ENCODE measurements around the gene ADGRA3.

The ADGRA3 gene

GRCh38 chr4:22486276-22486675 is 29.6 kb downstream of the ADGRA3 start:
- Histone ChIP-seq H4K20me1 (ENCODE audit: insufficient read depth, low read length, poor library complexity, severe bottlenecking) (peaks cover 10% of the 10 kb centered on the region), H3K9me2 (replicated peaks; ENCODE audit: low read depth, low read length) (no peaks in the 10 kb centered on the region), H3K27me3 (ENCODE audit: insufficient read depth, low read length, poor library complexity, severe bottlenecking) (no peaks in the 10 kb centered on the region), H2AFZ (ENCODE audit: low read length) (no peak overlapping the region), H3K36me3 (ENCODE audit: insufficient read depth, low read length) (no peaks in the 10 kb centered on the region), H3K9me3 (ENCODE audit: insufficient read depth, low read depth, low read length) (no peaks in the 10 kb centered on the region), H3K4me3 (ENCODE audit: low read length, poor library complexity, severe bottlenecking) (no peak overlapping the region), H3K4me1 (ENCODE audit: insufficient read depth, low read length, poor library complexity, severe bottlenecking) (peaks cover 30% of the 10 kb centered on the region), H3K4me2 (ENCODE audit: low read depth, low read length, poor library complexity, severe bottlenecking) (no peak overlapping the region), H3K79me2 (ENCODE audit: insufficient read depth, low read length) (peaks cover 71% of the 10 kb centered on the region), H3F3A (ENCODE audit: low read depth) (no peaks in the 10 kb centered on the region), H3K9ac (ENCODE audit: low read depth, low read length, poor library complexity, severe bottlenecking) (no peak overlapping the region)
- TF ChIP-seq EZH2phosphoT487 (IDR thresholded peaks at IDR 0.05; ENCODE audit: borderline replicate concordance) (no peak), CTCF (conservative IDR thresholded peaks at IDR 0.05; ENCODE audit: low read length) (no peak)

- H3K36me3 ChIP-seq (ENCODE audit: insufficient read depth, low read length) = no peaks in the 10 kb centered on the region
- H3K4me3 ChIP-seq (ENCODE audit: low read length, poor library complexity, severe bottlenecking) = no peak overlapping the region
- H3K4me2 ChIP-seq (ENCODE audit: low read depth, low read length, poor library complexity, severe bottlenecking) = no peak overlapping the region
- no peaks in the 10 kb centered on the region for H3K9me2 ChIP-seq (replicated peaks; ENCODE audit: low read depth, low read length)
- no peaks in the 10 kb centered on the region for H3K9me3 ChIP-seq (ENCODE audit: insufficient read depth, low read depth, low read length)
- H3F3A ChIP-seq (ENCODE audit: low read depth) = no peaks in the 10 kb centered on the region
- H3K9ac ChIP-seq (ENCODE audit: low read depth, low read length, poor library complexity, severe bottlenecking) = no peak overlapping the region
- TF ChIP-seq CTCF (conservative IDR thresholded peaks at IDR 0.05; ENCODE audit: low read length) (no peak), EZH2phosphoT487 (IDR thresholded peaks at IDR 0.05; ENCODE audit: borderline replicate concordance) (no peak)
- no peak overlapping the region for H2AFZ ChIP-seq (ENCODE audit: low read length)
- H3K79me2 ChIP-seq (ENCODE audit: insufficient read depth, low read length) = peaks cover 74% of the 10 kb centered on the region
- peaks cover 10% of the 10 kb centered on the region for H4K20me1 ChIP-seq (ENCODE audit: insufficient read depth, low read length, poor library complexity, severe bottlenecking)
- H3K27me3 ChIP-seq (ENCODE audit: insufficient read depth, low read length, poor library complexity, severe bottlenecking) = no peaks in the 10 kb centered on the region
- H3K4me1 ChIP-seq (ENCODE audit: insufficient read depth, low read length, poor library complexity, severe bottlenecking) = peaks cover 30% of the 10 kb centered on the region
Observed at GRCh38 chr4:22485737-22486136, 30.1 kb downstream of the ADGRA3 start.

GRCh38 chr4:22483551-22483981 is 32.3 kb downstream of the ADGRA3 start:
- Histone ChIP-seq H3K36me3 (ENCODE audit: insufficient read depth, low read length) (no peaks in the 10 kb centered on the region), H2AFZ (ENCODE audit: low read length) (no peak overlapping the region), H3K9me3 (ENCODE audit: insufficient read depth, low read depth, low read length) (no peaks in the 10 kb centered on the region), H4K20me1 (ENCODE audit: insufficient read depth, low read length, poor library complexity, severe bottlenecking) (peaks cover 9% of the 10 kb centered on the region), H3K4me2 (ENCODE audit: low read depth, low read length, poor library complexity, severe bottlenecking) (no peak overlapping the region), H3K4me1 (ENCODE audit: insufficient read depth, low read length, poor library complexity, severe bottlenecking) (peaks cover 30% of the 10 kb centered on the region), H3K27me3 (ENCODE audit: insufficient read depth, low read length, poor library complexity, severe bottlenecking) (no peaks in the 10 kb centered on the region), H3F3A (ENCODE audit: low read depth) (no peaks in the 10 kb centered on the region), H3K79me2 (ENCODE audit: insufficient read depth, low read length) (peaks cover 71% of the 10 kb centered on the region), H3K9me2 (replicated peaks; ENCODE audit: low read depth, low read length) (no peaks in the 10 kb centered on the region), H3K9ac (ENCODE audit: low read depth, low read length, poor library complexity, severe bottlenecking) (no peak overlapping the region), H3K4me3 (ENCODE audit: low read length, poor library complexity, severe bottlenecking) (no peak overlapping the region)
- TF ChIP-seq CTCF (conservative IDR thresholded peaks at IDR 0.05; ENCODE audit: low read length) = no peak
- no peak for TF ChIP-seq EZH2phosphoT487 (IDR thresholded peaks at IDR 0.05; ENCODE audit: borderline replicate concordance)
